Measurements from ENCODE around the gene NKAIN2.
"Not testable (repeated sequence)": the region's sequence is repeated elsewhere in the genome, so short reads cannot be mapped to it uniquely, and the experiment has no call there.

NKAIN2 gene

DNA sequence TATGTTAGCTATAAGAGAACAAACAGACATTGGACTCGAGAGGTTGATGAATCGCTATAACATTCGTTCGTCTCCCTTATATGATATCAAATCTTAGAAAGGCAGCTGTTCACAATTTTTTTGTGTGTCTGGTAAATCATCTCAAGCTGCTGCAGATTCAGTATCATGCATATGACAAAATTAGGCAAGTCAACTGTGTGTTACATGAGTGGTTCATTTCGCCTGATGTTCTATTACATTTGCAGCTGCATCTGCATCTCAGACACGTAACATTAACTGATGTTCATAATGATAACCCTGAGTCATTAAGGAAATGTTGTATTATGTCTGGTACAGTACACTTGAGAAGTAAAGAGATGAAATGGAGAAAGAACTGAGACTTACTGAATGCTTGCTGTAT, 92.1 kb downstream of the NKAIN2 start:
- DNase-seq, result no peak

DNA sequence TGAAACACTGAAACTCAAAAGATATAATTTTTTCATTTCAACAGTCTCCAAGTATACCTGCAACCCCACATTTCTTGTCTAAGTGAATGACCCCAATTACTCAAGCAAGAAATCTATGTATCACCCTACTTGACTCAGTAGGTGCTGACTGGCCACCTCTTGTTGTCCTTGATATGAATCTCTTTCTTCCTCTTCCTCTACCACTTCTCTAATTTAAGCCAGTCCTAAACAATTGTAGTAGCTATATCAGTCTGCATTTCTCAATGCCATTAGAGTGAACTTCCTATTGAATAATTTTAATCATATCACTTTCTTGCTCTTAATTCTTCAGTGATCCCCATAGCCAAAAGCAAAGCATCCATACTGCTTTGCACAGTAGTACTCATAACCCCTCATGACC, 93.2 kb downstream of the NKAIN2 start:
- DNase-seq, result no peak

DNA sequence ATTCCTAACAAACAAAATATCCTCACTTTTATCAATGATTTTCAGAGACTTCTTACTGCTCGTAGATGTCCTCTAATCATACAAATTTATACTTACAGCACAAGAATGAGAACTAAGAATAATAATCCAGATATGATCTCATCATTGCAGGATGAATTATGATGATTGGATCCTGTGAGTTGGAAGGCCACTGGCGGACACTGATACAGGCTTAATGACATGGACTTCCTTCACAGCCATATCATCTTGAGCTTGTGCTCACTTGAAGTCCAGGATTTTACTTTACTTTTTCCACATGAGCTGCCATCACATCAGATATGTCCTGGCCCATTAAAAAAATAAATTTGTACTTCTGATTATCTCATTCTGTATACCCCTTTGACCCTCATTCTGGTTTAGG, 94.3 kb downstream of the NKAIN2 start:
- DNase-seq, result no peak

DNA sequence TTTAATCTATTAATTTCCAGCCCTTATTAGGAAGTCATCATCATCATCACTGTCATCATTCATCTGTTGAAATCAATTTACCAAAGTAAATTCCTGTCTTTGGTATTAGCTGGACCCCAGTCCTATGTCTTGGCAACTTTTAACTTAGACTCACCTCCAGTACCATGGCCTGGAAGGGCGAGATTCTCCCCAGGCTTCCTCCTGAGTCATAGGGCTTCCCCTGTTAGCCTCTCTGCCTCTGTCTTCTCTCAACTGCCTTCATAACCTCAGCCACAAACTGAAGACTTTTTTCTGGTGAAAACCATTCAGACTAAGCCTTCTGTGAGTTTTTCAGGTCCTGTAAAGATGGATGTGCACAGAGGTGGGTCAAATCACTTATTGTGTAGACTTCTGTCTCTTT, 95.0 kb downstream of the NKAIN2 start:
- DNase-seq, result no peak

DNA sequence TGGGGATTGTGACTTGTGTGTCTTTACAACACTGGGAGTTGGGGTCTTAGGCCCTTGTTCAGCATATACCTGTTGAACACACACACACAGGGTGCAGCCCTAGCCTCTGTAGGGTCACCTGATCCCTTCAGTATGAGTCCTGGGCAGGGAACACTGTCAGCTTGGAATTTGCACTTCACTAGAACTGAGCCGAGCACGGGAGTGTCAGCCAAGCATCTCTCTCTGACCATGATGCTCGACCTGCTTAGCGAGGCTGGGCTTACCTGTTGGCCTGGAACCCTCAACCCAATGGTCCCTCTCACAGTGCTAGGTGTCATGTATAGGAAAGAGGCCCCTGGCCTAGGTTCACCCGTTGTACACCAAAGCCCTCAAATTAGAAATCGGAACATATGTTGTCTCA, 96.1 kb downstream of the NKAIN2 start:
- no peak for DNase-seq

DNA sequence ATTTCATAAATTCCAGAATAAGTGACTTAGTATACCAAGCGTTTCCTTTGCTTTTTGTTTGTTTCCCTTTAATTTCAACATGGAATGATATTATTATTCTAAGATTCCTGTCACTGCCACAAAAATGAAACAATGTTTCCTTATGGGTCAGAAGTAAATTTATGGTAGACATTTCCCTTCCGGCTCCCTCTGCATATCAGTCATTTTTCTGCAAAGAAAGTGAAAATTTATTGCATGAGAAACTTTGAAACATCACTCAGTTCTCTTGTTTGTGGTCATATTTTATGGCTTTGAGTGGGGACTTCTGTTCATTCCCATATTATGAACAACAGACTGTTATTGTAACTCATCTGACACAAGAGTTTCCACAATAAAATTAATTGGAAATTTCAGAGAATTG, 97.8 kb downstream of the NKAIN2 start:
- no peak for DNase-seq

DNA sequence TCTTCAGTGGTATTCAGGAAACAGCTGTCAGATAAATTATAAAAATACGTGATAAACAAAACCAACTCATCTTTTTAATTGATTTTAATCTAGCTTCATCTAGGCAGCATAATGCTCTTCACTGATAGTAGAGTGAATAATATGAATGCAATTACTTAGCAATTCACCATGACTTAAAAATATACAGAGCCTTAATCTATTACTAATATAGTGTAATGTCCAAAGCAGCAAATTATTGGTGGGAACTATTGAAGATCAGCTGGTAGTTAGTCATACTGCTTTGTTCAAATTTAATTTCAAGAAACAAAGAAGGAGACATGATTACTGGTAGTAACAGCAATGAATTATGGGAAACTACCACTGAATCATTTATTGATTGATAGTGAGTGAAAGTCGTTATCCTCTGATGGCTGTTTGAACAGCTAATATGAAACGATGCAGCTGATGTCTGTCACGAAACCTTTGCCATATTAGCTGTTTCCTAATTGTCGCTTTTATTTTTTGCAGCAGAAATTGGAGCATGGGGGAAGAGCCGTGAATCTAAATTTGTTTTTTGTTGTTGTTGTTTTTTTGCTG, 99.2 kb downstream of the NKAIN2 start:
- no peak for DNase-seq

DNA sequence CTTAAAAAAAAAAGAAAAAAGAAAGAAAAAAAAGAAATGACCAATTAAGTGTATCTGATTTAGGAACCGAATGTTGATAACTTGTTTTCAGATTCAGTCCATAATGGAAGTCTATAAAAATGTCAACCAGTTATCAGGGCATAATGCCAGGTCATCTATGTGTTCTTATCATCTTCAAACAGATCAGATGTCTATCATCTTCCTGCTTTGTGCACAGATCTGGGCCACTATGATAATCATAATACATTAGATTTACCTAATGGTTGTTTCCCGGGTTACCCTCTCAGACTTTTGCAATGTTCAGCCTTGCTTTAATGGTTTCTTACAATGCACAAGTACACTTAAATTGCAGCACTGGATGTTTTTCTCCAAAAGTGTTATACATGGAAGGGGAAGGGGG, 100.6 kb downstream of the NKAIN2 start:
- no peak for DNase-seq

DNA sequence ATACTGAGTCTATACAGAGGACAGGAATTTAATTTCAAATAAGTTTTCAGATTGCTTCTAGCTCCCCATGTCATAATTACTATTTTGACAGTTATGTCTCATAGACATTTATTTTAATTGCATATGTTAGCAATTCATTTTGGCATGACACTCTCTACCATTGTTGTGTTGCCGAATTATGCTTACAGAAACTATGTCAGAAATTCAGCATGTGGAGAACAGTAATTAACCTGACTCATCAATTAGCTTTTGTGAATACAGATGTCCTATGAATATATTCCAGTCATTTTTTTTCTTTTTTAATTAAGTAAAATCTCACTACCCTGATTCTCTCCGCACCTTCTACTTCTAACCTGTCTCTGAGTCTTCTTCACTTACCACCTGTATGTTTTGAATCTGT, 105.1 kb downstream of the NKAIN2 start:
- DNase-seq, result no peak

DNA sequence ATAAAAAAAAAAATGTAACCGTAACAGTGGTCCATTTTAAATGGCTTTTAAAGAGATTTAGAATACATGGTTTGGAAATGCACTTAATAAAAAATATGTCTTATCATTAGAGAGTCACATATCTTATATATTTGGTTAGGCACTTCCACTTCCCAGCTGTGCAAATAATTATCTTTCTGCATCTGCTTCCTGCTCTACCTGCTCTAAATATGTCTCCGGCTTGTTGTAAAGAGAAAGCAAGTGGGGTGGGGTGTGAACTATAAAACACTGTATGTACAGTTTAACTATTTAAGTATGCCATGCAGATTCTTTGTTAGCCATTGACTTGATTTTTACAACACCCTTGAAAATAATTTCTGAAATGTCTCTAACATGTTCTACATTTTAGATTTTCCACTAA, 106.3 kb downstream of the NKAIN2 start:
- DNase-seq, result no peak

DNA sequence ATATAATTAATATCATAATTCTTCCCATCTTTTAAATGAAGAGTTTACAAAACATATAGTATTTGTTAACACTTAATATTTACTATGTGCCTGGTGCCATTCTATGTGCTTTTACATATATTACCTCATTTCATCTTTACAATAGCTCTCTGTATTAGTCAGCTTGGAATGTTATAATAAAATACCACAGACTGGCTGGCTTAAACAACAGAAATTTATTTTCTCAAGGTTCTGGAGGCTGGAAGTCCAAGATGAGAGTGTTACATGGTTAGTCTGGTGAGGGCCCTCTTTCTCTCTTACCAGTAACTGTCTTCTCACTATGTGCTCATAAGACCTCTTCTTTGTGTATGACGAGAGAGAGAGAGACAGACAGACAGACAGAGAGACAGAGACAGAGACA, 110.2 kb downstream of the NKAIN2 start:
- DNase-seq, result no peak

DNA sequence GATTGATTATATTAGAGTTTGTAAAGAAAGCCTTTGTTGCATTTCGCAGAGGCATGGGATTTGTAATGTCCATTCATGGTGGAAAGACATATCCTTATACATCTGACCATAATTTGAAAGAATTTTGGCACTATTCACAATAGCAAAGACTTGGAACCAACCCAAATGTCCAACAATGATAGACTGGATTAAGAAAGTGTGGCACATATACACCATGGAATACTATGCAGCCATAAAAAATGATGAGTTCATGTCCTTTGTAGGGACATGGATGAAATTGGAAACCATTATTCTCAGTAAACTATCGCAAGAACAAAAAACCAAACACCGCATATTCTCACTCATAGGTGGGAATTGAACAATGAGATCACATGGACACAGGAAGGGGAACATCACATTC, 119.7 kb downstream of the NKAIN2 start:
- DNase-seq, result not testable (repeated sequence)

DNA sequence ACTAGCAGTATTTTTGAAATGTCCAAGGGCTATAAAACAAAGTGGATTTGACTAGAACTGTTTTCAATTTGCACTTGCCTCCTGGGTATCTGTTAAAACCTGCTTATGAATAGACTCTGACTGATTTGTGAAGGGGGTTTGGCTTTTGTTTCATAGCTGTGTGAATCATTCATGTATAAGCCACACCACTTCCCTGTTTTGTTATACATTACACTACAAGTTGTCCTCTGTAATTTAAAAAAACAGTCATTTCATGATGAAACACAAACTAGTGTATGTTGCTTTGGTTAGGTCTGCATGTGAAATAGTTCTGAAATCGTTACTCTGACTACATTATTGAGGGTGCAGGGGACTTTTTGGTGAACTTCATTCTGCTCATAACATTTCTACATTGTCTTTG, 121.7 kb downstream of the NKAIN2 start:
- DNase-seq, result no peak

DNA sequence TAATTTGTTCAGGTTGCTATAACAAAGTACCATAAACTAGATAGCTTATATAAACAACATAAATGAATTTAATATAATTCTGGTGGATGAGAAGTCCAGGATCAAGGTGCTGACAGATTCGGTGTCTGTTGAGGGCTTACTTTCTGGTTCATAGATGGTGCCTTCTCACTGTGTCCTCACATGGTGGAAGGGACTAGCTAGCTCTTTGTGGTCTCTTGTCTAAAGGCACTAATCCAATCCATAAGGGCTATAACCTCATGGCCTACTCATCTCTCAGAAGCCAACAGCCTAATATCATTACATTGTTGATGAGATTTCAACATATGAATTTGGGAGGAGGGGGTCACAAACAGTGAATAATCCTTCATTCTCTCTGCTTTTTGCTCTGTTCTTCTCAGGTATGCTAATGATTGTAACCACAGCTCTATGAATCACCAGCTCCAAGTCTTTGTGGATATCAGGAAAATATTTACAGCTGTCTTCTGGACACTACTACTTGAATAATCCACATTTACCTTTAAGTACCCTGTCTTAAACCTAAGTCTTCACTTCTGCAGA, 122.3 kb downstream of the NKAIN2 start:
- no peak for DNase-seq

DNA sequence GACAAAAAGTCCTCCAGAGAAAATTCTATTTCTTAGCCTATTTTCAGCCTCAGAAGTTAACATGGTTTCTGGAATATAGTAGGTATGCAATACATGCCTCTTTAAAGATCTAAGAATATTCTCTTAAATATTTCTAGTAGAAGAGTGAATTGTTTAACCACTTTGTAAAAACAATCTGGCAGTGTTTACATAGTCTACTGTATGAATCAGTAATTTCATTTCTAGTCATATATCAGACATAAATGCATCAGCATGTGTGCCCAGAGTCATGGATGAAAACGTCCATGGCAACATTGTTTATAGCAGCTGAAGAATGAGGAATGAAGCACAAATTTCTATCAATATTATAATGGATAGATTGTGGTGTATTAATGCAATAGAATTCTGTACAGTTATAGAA, 124.9 kb downstream of the NKAIN2 start:
- no peak for DNase-seq

DNA sequence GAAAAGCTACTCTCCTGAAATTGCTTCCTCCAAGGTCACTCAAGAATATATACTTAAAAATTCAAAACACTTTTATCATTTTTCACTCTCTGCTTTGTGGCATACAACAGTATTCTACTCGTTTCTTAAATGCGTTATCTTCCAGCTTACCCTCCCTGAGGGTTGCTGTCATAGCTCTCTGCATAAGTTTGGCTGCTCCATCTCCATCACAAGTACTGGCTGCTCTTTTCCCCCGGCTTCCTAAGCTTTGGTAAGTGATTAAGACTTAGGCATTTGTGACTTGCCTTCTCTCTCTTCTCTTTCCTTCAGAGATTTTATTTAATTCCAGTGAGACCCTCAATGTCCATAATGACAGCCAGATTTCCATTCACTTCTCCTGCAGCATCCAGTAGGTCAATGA, 128.3 kb downstream of the NKAIN2 start:
- DNase-seq, result no peak

DNA sequence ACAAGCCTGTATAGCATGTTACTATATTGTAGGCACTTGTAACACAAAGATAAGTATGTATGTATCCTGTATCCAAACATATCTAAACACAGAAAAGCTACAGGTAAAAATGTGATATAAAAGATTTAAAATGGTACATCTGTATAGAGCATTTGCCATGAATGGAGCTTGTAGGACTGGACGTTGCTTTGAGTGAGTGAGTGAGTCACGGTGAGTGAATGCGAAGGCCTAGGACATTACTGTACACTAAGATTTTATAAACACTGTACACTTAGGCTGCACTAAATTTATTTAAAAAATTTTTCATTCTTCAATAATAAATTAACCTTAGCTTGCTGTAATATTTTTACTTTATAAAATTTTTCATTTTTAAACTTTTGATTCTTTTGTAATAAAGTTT, 136.9 kb downstream of the NKAIN2 start:
- no peak for DNase-seq

DNA sequence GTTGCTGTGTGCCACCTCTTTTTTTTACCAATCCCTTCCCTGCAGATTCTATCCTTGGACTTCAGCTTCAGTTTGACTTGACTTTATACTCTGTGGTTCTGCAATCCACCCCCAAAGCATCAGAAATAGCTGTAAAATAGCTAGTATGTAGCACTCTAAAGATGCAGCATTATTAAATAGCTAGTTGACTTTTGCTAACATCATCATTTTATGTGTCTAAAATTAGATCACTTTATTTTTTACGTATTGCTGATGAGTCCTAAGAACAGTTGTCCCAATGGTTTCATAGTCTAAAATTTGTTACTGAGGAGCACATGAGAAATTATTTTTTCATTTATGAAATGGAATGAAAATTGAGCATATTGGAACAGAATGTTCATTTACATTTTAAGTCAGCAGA, 138.2 kb downstream of the NKAIN2 start:
- DNase-seq, result no peak

DNA sequence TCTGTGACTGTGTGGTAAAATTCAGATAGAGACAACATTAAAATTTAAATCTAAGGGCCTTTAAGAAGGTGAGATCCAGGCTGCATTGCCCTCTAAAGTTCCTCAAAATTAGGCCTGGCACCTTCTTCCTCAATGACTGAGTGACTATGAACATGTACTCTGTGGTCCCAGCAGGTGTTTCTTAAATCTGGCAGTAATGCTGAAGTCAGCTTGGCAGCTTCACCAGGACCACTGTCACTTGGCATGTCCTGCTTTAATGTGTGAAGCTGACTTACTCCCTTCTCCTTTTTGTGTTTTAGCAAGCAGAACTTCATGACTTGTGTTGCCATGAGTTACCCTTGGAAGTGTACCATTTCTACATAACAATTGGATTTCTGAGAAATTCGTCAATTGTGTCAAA, 141.7 kb downstream of the NKAIN2 start:
- peak in 2 of 14 donors; percentile 1 to 94 for DNase-seq

DNA sequence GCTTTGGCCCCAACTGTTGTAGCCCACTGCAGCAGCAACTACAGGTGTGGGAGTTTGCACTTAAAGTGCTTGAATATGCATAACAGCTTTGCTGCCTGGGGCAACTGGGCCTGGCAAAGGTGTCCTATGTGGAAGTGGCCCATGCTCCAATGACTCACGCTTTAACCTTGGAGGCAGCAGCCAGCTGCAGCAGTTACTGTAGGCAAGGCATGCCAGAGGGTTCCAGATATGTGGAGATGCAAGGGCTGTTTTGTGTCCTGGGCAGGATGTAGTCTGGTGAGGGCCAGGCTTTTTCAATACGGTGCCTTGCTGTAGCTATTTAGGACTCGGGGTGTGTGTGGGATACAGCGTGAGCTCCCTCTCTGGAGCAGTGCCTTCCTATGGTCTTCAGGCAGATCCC, 150.3 kb downstream of the NKAIN2 start:
- DNase-seq, result no peak

DNA sequence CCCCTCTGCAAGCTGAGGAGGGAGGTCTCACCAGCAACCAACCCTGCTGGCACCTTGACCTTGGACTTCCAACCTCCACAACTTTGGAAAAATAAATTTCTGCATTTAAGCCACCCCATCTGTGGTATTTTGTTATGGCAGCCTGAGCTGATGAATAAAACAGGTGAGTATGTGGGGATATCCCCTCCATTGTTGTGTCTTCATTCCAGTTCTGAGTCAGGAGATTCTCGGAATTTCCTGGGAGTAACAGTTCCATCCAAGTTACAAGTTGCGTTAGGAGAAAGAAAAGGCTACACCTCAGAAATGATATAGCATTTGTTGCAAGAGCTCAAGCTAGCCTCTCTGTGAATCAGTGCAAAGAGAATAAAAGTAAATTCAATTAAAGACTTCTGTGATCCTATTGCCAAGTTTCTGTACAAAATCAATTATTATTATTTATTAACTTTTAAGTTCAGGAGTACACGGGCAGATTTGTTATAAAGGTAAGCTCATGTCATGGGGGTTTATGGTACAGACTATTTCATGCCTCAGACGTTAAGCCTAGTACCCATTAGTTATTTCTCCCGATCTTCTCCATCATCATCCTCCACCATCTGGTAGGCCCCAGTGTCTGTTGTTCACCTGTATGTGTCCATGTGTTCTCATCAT, 153.0 kb downstream of the NKAIN2 start:
- DNase-seq, result no peak

DNA sequence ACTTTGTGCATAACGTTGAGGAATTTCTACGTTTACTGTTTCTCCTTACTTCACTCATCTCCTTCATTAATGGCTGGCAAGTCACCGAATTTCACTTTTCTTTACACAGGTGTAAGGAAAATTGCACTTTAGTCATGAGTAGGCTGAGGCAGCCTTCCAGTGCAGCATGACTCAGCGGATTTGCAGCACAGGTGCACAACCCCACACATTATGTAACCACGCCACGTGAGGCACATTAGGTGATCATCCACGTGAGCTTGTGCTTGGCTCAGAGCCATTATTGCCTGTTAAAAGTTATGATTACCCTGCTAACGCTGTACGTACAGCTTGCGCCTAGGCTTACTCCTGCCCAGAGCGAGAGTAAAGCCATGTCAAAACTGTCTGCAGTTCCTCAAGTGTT, 158.8 kb downstream of the NKAIN2 start:
- no peak for DNase-seq

DNA sequence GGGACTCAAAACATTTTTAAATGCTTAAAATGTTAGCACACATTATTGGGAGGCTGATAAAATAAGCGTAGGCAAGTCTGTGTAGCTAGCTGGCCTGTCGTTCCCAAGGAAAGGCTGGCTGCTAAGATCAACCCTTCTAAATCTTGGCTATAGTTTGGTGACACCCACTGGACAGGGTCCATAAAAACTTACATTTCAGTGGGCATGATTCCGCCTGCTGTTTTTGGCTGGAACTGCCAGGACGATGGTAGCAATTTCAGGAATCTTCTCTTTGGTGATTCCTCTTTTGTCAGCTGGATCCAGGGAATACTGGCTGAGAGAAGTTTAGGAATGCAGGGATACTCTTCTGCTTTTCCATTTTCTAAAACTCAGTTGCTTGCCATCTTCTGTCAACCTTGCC, 162.2 kb downstream of the NKAIN2 start:
- peak in 7 of 14 donors; percentile 1 to 23 (median 8) for DNase-seq

DNA sequence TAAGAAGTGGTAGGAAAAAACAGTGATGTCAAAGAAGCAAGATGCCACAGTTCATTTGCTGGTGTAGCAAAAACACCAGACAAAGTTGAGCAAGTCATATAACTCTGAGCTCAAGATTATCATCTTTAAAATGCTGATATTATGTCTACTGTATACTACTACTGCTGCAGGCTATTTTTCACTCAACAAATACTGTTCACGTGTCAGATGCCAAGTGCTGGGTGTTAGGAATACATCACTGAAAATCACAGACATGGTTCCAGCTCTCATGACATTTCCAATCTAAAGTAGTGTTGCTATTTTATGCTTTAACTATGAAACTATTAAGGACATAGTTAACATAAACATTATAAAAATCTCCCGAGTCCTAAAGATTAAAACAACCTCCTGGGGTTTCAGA, 163.0 kb downstream of the NKAIN2 start:
- no peak for DNase-seq

DNA sequence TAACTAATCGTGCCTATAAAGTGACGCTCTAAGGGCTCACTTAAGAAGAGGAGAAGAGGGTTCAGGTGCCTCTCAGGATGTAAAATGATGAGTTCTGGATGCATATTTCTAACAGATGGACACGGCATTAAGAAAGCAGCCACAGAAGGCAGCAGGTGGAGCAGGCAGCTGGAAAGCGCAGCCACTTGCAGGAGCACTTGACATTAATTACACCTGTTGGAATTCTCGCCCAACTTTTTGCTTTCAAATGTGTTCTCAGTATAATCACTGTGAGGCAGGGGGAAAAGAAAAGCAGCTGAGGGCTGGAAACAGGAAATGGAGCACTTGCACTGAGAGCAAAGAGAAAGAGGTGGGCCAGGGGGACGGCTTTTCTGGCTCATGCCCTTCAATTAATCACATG, 164.2 kb downstream of the NKAIN2 start:
- no peak for DNase-seq

Data from C1 segment of cervical spinal cord (tissue), 14 donors.